ENCODE results near the gene OR6V1.

OR6V1 gene

GRCh38 chr7:143050931-143051330, 1.2 kb upstream of the OR6V1 start:
- H3K4me3 ChIP-seq (replicated peaks; ENCODE audit: low read depth, low read length), result no peak overlapping the region
- DNase-seq (ENCODE audit: extremely low read depth, low read depth), result no peak
- TF ChIP-seq CTCF (IDR thresholded peaks at IDR 0.05; ENCODE audit: low read depth, low read length, missing control alignments), result no peak

DNA sequence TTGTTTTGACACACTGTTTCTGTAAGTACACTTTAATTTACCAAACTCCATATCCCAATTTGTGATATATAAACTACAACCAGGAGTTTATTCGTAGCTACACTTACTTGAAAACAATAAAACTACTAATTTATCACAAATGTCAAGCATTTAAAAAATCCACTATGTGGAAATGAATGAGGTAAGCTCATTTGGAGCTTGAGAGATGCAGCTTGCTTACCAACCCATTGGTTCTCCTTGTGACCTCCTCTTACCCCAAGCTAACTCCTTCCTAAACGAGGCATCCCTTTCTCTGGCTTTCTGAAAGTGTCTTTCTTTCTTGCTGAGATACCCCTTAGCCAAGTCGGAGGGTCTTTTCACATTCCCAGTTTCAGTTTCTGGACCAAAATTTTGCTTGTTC, 2.5 kb downstream of the OR6V1 start:
- DNase-seq (ENCODE audit: extremely low read depth, low read depth), result no peak
- TF ChIP-seq CTCF (IDR thresholded peaks at IDR 0.05; ENCODE audit: low read depth, low read length, missing control alignments), result no peak
- no peak overlapping the region for H3K4me3 ChIP-seq (replicated peaks; ENCODE audit: low read depth, low read length)

DNA sequence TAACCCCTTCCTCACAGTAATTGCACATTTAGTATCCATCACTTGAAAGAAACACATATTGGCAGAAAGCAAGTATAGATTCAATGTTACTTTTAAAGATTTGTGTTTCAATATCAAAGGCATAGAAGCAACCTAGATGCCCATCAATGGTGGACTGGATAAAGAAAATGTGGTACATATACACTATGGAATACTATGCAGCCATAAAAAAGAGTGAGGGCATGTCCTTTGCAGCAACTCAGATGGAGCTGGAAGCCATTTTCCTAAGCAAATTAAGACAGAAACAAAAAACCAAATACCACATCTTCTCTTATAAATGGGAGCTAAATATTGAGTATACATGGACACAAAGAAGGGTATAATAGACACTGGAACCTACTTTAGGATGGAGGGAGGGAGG, 3.6 kb downstream of the OR6V1 start:
- no peak for TF ChIP-seq CTCF (IDR thresholded peaks at IDR 0.05; ENCODE audit: low read depth, low read length, missing control alignments)
- no peak overlapping the region for H3K4me3 ChIP-seq (replicated peaks; ENCODE audit: low read depth, low read length)
- DNase-seq (ENCODE audit: extremely low read depth, low read depth), result no peak

DNA sequence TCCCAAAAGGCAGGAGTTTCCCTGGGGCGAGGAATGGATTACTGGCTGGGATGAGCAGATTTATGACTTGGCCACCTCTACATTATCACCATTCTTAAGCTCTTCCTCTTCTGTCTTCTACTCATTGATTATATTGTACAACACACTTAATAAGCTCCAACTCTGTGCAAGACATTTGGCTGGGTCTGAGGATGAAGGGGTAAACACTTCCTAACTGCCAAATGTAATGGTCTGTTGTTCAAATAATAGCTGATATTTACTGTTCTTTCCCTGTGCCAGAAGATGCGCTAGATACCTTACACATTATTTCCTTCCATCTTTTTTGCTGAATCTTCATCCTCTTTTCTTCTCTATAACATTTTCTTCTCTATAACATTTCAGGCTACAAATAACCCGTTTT, 11.6 kb downstream of the OR6V1 start:
- no peak for TF ChIP-seq CTCF (IDR thresholded peaks at IDR 0.05; ENCODE audit: low read depth, low read length, missing control alignments)
- no peak for DNase-seq (ENCODE audit: extremely low read depth, low read depth)
- H3K4me3 ChIP-seq (replicated peaks; ENCODE audit: low read depth, low read length), result no peak overlapping the region

- TF ChIP-seq CTCF (IDR thresholded peaks at IDR 0.05; ENCODE audit: low read depth, low read length, missing control alignments), result no peak
- no peak overlapping the region for H3K4me3 ChIP-seq (replicated peaks; ENCODE audit: low read depth, low read length)
- DNase-seq (ENCODE audit: extremely low read depth, low read depth), result no peak
Measured at GRCh38 chr7:143068446-143068845, 16.3 kb downstream of the OR6V1 start.

- TF ChIP-seq CTCF (IDR thresholded peaks at IDR 0.05; ENCODE audit: low read depth, low read length, missing control alignments), result no peak
- no peak overlapping the region for H3K4me3 ChIP-seq (replicated peaks; ENCODE audit: low read depth, low read length)
- no peak for DNase-seq (ENCODE audit: extremely low read depth, low read depth)
Measured at GRCh38 chr7:143069912-143070500, 17.9 kb downstream of the OR6V1 start.

GRCh38 chr7:143073556-143073955, 21.4 kb downstream of the OR6V1 start:
- no peak for TF ChIP-seq CTCF (IDR thresholded peaks at IDR 0.05; ENCODE audit: low read depth, low read length, missing control alignments)
- no peak overlapping the region for H3K4me3 ChIP-seq (replicated peaks; ENCODE audit: low read depth, low read length)
- no peak for DNase-seq (ENCODE audit: extremely low read depth, low read depth)

Measured in HFF-Myc (cell line).